ENCODE measurements around the gene XXYLT1.
"Not testable (repeated sequence)": the region's sequence is repeated elsewhere in the genome, so short reads cannot be mapped to it uniquely, and the experiment has no call there.

XXYLT1 gene

DNA sequence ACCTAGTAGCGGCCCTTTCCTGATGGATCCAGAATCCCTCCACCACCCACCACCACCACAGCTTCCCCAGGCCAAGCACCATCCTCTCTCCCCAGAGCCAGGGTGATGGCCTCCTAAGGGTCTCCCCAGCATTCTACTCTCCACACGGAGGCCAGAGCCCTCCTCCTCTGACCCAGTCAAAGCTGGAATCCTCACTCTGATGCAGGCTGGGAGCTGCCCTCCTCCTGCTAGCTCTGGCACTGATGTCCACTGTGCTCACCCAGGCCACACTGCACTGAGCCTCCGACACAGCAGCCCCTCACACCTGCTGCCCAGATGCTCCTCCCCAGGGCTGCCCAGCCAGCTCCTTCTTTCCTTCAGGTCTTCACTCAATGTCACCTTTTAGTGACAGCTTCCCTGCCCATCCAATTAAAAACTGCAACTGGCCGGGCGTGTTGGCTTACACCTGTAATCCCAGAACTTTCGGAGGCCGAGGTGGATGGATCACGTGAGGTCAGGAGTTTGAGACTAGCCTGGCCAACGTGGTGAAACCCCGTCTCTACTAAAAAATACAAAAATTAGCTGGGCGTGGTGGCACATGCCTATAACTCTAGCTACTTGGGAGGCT is 21.0 kb downstream of the XXYLT1 start:
- no peak for FAIRE-seq

- no peak for FAIRE-seq
Observed at GRCh38 chr3:195249057-195249770, 21.7 kb downstream of the XXYLT1 start.

GRCh38 chr3:195248281-195248680 is 22.7 kb downstream of the XXYLT1 start:
- FAIRE-seq, result no peak

DNA sequence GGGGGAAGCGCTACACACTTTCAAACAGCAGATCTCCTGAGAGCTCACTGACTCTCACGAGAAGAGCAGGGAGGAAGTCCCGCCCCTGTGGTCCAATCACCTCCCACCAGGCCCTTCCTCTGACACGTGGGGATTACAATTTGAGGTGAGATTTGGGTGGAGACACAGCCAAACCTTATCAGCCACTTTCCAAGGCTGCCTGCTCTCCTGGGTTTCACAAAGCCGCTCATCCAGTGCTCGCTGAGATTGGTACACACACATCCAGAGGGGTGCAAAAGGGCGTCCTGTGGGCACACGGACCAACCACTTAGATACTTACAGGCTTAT is 23.1 kb downstream of the XXYLT1 start:
- no peak for FAIRE-seq

- no peak for FAIRE-seq
Observed at GRCh38 chr3:195247086-195247862, 23.7 kb downstream of the XXYLT1 start.

DNA sequence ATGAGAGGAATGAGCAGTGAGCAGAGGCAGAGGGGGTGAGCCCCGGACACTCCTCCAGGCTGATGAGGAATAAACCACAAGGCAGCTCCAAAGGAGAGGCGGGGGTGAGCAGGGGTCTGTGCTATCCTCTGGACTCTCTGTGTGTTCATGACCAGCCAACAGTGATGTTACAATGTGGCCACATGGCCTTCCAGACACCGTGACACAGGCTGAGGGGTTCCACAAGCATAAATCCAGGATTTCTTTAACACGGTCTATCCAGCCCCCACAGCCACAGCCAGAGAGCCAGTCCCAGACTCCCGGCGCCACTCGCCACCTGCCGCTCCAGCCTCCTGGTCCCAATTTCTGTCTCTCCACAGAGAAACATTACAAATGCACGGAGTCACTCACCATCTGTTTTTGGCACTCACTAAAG is 24.4 kb downstream of the XXYLT1 start:
- no peak for FAIRE-seq

DNA sequence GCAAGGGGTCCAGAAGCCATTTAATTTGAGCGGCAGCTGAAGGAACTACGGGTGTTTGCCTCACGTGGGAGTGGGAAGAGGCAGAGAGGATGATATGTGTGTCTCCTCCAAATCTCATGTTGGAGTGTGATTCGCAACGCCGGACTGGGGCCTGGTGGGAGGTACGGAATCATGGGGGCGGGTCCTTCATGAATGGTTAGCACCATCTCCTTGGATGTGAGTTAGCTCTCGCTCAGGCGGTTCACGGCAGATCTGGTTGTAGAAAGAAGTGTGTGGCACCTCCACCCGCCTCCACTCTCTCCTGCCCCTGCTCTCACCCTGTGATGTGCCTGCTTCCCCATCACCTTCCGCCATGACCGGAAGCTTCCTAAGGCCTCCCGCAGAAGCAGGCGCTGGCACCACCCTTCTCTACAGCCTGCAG is 25.4 kb downstream of the XXYLT1 start:
- no peak for FAIRE-seq

- FAIRE-seq, result no peak
Observed at GRCh38 chr3:195241592-195242355, 29.2 kb downstream of the XXYLT1 start.

DNA sequence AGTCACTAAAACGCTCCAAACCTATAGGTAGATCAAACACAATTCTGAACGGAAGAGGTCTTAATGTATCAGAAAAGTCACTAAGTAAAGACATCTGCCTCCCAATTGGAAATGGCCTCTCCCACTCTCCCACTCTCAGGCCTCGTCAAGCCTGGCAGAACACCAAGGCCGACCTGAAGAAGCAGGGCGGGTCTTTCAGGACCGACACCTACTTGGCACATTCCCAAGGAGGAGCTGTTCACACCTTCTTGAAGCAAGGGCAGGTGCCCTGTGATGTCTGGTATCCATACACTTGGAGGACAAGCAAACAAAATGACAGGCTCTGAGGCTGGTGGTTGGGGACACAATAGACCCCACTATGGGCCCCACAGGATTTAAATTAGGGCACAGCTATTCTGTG is 30.0 kb downstream of the XXYLT1 start:
- FAIRE-seq, result no peak

DNA sequence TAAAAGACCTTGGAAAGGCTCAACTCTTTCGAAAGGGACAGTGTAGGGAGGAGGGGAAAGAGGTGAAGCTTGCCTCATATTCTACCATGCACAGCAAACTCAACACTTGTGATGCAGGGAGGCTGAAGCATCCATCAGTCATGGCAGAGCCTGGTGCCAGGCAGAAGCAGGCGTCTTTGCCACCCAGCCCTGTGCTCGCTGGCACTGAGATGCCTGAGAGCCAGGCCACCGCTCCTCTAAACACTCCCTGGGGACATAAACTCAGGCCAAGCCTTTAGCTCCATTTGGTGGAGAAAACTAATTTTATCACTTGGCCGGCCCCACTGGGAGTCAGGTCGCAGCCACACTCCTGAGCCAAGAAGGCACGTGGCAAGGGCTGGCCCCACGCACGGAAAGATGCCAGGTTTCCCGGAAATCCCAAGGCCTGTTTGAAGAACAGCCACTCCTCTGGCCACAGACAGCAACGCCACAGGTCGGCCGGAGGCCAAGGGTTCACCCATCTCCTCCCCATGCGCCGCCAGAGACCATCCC is 30.7 kb downstream of the XXYLT1 start:
- no peak for FAIRE-seq

DNA sequence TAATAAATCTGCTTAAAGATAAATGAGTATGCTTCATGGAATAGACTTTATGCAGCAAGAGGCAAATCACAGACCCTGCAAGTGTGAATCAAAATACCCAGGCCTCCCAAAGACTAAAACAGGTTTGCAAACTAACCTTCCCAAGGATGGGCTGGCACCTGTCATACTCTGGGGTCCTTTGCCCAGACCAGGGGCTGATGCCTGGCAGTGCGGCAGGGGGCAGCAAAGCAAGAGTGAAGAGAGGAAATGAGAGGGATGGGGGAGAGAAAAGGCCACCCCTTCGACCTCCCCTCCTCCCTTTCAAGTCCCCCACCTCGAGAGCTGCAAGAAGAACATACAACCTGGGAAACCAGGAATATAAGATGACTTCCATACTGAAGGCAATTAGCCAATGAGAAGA is 31.8 kb downstream of the XXYLT1 start:
- no peak for FAIRE-seq

DNA sequence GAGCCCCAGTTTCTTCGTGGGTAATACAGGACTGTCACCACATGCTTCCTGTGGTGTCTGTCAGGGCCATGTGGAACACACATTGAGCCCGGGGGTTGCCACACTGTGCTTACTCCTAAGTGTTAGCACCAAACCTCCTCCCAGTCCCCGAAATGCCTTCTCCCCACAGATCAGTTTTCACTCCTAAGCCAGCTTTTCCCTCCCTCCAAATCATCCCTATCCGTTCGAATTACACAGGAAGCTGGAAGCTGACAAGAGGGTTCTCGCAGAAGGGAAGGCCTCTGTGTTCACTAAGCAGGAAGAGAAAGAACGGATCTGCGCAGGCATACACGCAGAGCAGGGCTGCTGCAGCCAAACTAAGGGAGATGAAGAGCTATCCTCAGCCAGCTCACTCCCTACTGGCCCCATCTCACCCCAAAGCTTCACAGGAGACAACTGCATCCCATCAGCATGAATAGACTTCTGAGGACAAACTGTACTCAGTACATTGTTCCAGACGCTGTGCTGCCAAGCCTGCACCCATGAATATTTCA is 32.3 kb downstream of the XXYLT1 start:
- no peak for FAIRE-seq

DNA sequence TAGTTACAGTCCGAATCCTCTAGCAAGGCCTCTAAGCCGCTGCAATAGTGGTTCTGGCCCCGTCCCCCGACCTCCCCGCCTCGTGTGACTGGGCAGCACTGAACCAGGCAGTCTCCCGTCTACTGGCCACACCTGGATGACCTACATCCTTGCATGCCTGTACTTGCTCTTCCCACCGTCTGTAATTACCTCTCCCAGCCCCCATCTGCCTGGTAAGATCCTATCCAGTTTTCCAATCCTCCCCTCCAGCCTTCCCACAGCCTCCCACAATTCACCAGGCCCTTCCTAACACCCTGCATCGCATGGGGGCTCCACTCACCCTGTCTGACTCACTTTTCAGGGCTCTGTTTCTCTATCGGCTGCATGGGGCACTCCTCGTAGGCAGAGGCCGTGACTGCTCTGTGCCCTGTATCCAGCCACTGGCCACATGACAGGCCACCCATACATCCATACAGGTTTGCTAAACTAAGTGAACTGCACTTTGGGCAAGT is 32.8 kb downstream of the XXYLT1 start:
- no peak for FAIRE-seq

- no peak for FAIRE-seq
Observed at GRCh38 chr3:195236801-195237570, 34.0 kb downstream of the XXYLT1 start.

DNA sequence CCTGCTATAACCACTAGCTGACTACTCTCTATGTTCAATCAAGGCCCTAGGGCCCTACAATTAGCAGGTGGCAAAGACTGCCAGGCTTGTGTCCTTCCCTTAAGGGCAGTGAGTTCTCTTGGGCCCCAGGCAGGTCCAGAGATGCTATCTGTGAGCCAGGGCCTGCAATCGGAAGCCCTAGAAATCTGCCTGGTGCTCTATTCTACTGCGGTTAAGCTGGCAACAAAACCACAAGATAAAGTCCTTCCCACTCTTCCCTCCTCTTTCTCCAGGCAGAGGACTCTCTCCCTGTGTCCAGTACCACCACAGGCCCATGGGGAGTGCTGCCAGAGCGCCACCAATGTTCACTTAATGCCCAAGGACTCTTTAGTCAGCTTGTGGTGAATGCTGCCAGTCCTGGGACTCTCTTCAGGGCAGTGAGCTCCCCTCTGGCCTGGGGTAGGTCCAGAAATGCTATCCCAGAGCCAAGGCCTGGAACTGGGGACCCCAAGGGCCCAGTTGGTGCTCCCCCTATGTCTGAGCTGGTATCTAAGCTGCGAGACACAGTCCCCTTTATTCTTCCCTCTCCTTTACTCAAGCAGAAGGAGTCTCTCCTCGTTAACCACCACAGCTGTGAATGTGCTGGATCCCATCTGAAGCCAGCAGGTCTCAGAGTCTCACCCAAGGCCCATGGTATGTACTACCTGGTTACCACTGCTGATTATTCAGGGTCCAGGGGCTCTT is 34.7 kb downstream of the XXYLT1 start:
- no peak for FAIRE-seq

DNA sequence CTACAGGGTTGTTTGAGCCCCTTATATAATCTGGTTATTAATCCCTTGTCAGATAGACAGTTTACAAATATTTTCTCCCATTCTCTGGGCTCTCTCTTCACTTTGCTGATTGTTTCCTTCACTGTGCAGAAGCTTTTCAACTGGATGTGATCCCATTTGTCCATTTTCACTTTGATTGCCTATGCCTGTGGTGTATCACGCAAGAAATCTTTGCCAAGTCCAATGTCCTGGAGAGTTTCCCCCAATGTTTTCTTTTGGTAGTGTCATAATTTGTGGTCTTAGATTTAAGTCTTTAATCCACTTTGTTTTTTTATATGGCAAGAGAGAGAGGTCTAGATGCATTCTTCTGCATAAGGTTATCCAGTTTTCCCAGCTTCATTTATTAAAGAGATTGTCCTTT is 40.7 kb downstream of the XXYLT1 start:
- FAIRE-seq, result no peak

- FAIRE-seq, result not testable (repeated sequence)
Observed at GRCh38 chr3:195228886-195229285, 42.1 kb downstream of the XXYLT1 start.

DNA sequence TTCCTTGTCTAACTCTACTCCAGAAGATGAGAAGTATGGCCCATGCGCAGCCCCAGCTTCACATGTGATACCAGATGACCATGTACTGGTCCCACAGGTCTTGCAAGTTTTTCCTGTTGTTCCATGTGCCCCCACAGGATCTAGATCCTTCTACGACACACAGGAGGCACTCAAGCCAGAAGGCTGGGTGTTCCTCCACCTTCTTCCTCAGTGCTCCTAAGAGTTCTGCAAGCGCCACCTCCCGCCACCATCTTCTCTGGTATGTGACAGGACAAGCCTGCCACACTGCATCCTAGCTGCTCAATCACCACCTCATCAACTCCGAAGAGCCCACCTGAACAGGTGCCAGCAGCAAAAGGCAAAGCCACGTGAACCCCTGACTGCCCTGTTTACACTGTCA is 43.1 kb downstream of the XXYLT1 start:
- no peak for FAIRE-seq

DNA sequence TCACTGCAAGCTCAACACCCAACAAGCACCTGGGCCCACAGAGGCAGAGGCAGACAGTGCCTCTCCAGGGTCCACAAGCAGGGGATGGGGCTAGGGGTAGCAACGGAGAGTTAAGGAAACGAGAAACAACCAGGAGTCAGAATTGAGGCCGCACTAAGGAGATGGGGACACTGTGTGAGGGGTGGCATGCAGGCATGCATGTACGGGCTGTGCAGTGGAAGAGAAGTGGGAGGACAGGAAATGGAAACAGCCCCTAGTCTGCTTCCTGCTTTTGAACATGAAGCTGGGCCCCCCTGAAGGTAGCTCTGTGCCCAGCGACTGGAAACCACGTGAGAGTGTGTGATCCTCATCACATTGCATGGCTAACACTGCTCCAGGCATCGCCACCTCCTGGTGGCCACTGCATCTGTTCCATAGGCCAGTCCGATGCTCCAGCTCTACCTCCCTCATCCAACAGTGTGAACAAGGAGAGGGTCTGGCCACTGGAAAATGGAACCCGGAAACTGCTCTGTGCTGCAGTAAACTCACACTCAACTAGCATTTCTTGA is 44.0 kb downstream of the XXYLT1 start:
- FAIRE-seq, result no peak

DNA sequence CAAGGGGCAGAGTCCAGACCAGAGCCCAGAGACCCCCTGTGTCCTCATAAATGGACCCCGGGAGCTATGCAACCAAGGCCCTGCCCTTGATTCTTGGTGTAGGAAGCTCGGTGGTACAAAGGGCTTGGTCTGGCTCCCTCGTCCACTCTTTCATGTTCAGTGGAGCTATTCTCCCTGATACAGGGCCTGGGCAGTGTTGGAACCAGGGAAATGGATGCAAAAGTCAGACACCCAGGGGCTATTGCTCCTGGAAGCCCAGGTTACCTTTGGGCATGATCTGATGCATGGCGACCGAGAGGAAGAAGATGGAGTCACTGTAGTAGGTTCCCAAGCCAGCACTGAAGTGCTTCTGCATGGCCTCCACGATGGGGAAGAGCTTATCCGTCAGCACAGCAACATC is 44.5 kb downstream of the XXYLT1 start:
- FAIRE-seq, result no peak

Data from islet of Langerhans (tissue), 1 donor.